ENCODE measurements around the gene PTPRG.

DNA sequence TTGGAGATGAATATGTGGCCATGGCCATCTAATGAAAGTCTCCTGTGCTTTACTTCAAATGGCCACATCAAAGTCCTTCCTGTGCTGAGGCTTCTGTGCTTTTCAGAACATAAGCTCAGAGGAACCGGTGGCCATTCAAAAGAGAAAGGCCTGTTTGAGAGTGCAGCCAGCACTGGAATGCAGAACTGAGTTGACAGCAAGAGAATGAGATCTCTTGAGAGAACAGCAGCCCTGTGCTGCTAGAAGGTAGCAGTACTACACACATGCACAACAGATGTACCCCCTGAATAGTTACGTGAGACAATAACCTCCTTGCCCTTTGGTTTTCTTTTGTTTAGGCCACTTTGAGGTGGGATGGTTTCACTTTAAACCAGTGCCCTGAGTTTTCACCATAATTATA, 292.5 kb downstream of the PTPRG start:
- TF ChIP-seq, protein P1, sequence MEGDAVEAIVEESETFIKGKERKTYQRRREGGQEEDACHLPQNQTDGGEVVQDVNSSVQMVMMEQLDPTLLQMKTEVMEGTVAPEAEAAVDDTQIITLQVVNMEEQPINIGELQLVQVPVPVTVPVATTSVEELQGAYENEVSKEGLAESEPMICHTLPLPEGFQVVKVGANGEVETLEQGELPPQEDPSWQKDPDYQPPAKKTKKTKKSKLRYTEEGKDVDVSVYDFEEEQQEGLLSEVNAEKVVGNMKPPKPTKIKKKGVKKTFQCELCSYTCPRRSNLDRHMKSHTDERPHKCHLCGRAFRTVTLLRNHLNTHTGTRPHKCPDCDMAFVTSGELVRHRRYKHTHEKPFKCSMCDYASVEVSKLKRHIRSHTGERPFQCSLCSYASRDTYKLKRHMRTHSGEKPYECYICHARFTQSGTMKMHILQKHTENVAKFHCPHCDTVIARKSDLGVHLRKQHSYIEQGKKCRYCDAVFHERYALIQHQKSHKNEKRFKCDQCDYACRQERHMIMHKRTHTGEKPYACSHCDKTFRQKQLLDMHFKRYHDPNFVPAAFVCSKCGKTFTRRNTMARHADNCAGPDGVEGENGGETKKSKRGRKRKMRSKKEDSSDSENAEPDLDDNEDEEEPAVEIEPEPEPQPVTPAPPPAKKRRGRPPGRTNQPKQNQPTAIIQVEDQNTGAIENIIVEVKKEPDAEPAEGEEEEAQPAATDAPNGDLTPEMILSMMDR (IDR thresholded peaks at IDR 0.05), result no peak
- no peak for TF ChIP-seq POLR2A (IDR thresholded peaks at IDR 0.05)
